ENCODE measurements around the gene SLC10A7.
A peak's percentile ranks its signal among the peaks of the same experiment; 100 is the strongest.

SLC10A7 gene

DNA sequence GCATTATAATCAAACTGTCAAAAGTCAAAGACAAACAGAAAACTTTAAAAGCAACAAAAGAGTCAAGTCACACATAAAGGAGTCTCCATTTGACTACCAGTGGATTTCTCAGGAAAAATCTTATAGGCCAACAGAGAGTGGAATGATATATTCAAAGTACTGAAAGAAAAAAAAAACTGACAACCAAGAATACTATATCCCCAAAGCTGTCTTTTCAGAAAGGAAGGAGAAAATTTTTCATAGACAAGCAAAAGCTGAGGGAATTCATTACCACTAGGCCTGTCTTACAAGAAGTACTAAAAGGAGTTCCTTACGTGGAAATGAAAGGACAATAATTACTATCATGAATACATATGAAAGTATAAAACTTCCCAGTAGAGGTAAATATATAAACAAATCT lies 39.0 kb downstream of the SLC10A7 start:
- Histone ChIP-seq H3K9me3 (no peaks in the 10 kb centered on the region), H3K36me3 (replicated peaks) (no peaks in the 10 kb centered on the region), H3K4me1 (peaks cover 2% of the 10 kb centered on the region; the same call in 1 of the 2 replicates), H3K27me3 (ENCODE audit: low read depth) (no peaks in the 10 kb centered on the region), H3K4me3 (no peak overlapping the region)
- in situ Hi-C loops (cut with MboI; ENCODE audit: low sequenced_read_pairs): no loop called here
- no peak for DNase-seq (ENCODE audit: low spot score in 2 of 2)

DNA sequence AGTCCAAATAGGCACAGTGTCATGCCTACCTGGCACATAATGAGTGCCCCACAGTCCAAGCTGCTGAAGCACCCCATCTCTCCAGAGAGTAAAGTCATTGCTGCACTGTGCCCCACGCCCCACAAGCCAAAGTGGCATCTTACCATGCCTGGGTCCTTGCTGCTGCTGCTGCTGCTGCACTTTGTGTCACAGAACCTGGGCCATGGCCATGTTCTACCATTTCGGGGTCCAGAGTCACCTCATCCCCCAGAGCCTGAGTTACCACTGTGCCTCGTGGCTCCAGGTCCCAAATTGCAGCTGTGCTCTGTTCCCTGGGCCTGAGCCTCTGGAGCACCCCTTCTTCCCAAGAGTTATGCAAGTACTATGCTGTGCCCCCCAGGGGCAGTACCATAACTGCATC lies 40.5 kb downstream of the SLC10A7 start:
- Histone ChIP-seq H3K9me3 (no peaks in the 10 kb centered on the region), H3K27me3 (ENCODE audit: low read depth) (no peaks in the 10 kb centered on the region), H3K4me1 (peaks cover 14% of the 10 kb centered on the region), H3K4me3 (no peak overlapping the region), H3K36me3 (replicated peaks) (no peaks in the 10 kb centered on the region)
- in situ Hi-C loops (cut with MboI; ENCODE audit: low sequenced_read_pairs): no loop called here
- DNase-seq (ENCODE audit: low spot score in 2 of 2): no peak

DNA sequence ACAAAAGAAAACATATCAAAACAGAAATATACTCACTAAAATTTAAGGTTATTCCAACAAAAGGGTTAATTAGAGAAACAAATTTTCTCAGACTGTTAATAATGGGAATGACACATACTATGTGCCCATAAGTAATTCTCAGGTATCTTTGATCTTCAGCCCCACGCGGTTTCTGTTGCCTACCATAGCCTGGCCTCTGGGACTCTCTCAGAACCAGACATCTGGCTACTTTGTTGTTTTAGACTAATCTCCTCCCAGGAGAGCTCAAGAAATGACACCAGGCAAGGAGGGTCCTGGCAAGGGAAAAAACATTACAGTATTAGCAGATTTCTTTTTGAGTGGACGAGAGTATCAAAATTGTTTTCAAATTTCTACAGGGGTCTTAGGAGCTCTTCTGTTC lies 43.7 kb downstream of the SLC10A7 start:
- in situ Hi-C loops (cut with MboI; ENCODE audit: low sequenced_read_pairs): no loop called here
- no peak for DNase-seq (ENCODE audit: low spot score in 2 of 2)
- H3K27me3 ChIP-seq (ENCODE audit: low read depth): no peaks in the 10 kb centered on the region
- H3K4me3 ChIP-seq: no peak overlapping the region
- H3K9me3 ChIP-seq: no peaks in the 10 kb centered on the region
- no peaks in the 10 kb centered on the region for H3K36me3 ChIP-seq (replicated peaks)
- peaks cover 14% of the 10 kb centered on the region for H3K4me1 ChIP-seq

DNA sequence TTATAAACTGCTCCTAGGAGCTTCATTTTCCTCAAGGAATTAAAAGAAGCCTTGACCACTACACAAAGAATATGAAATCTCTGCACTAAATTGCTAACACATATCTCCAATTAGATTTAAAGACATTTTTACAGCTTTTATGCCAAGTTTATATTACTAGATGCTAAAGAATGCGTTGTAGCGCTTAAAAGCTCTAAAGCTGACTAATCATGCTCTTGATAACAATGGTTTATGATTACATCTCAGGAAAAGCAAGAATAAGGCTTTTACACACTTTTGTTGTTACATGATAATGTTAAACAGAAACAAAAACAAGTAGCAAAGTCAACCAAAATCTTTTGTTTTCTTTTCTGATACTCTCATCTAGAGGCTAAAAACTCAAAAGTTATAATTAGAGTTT lies 44.7 kb downstream of the SLC10A7 start:
- no peak overlapping the region for H3K4me3 ChIP-seq
- peak in 1 of 2 experiments; percentile 5 for DNase-seq (ENCODE audit: low spot score in 2 of 2)
- H3K9me3 ChIP-seq: no peaks in the 10 kb centered on the region
- in situ Hi-C loops (cut with MboI; ENCODE audit: low sequenced_read_pairs): no loop called here
- H3K27me3 ChIP-seq (ENCODE audit: low read depth): no peaks in the 10 kb centered on the region
- H3K36me3 ChIP-seq (replicated peaks): no peaks in the 10 kb centered on the region
- peaks cover 19% of the 10 kb centered on the region for H3K4me1 ChIP-seq

DNA sequence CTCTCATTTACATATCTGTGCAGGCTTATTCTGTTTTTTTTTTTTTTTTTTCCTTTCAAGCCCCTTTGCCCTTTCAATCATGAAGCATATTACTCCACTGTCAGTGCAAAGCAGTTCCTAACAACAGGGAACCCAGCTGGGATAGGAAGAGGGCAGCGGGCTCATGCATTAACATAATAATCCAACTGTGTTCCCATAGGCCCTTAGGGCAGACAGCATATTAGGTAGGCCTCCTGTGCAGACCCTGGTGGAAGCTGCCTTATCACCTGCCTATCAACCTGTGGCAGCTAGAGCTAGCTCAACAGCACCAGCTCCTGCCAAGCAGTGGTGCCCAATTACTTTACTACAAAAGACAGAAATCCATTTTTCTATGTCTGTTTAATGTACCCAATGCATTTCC lies 49.3 kb downstream of the SLC10A7 start:
- in situ Hi-C loops (cut with MboI; ENCODE audit: low sequenced_read_pairs): no loop called here
- H3K4me1 ChIP-seq: peaks cover 17% of the 10 kb centered on the region
- DNase-seq (ENCODE audit: low spot score in 2 of 2): peak; percentile 74 to 78
- H3K4me3 ChIP-seq: no peak overlapping the region
- H3K36me3 ChIP-seq (replicated peaks): no peaks in the 10 kb centered on the region
- no peaks in the 10 kb centered on the region for H3K9me3 ChIP-seq
- no peaks in the 10 kb centered on the region for H3K27me3 ChIP-seq (ENCODE audit: low read depth)

DNA sequence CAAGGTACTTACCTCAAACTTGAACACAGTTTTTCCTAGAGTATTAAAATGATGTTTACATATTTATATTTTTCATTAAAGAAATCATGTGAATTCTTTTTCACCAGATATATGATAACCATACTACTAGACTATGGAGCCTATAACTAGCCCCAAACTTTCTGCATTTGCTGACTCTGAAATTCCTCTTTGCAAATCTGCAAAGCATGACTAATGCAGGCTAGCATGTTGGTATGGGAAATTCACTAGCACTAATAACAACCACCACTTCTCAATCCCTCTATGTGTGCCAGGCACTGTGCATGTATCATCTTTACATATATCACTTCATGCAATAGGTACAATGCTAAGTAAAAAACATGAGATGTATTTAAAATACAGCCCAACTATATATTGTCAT lies 51.1 kb downstream of the SLC10A7 start:
- H3K4me3 ChIP-seq: no peak overlapping the region
- in situ Hi-C loops (cut with MboI; ENCODE audit: low sequenced_read_pairs): no loop called here
- peaks cover 9% of the 10 kb centered on the region for H3K4me1 ChIP-seq
- DNase-seq (ENCODE audit: low spot score in 2 of 2): no peak
- no peaks in the 10 kb centered on the region for H3K36me3 ChIP-seq (replicated peaks)
- H3K27me3 ChIP-seq (ENCODE audit: low read depth): no peaks in the 10 kb centered on the region
- no peaks in the 10 kb centered on the region for H3K9me3 ChIP-seq

DNA sequence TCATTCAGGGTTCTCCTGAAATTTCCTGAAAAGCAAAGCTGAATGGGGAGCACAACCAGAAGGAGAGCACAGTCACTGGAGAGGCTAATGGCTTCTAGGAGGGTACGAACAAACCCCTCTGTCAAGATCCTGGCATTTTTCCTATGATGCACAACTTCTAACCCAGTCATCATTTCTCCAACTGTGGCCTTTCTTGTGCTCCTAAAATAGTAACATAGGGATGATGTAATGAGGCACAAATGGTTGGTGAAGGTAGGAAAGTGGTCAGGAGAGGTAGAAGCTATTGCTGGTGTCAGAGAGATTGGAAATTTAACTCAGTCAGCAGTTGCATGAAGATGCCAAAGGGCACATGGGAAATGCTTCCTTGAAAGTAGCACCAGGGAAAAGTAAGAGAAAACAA lies 52.7 kb downstream of the SLC10A7 start:
- Histone ChIP-seq H3K27me3 (ENCODE audit: low read depth) (no peaks in the 10 kb centered on the region), H3K36me3 (replicated peaks) (no peaks in the 10 kb centered on the region), H3K4me1 (peaks cover 9% of the 10 kb centered on the region), H3K9me3 (no peaks in the 10 kb centered on the region), H3K4me3 (no peak overlapping the region)
- in situ Hi-C loops (cut with MboI; ENCODE audit: low sequenced_read_pairs): no loop called here
- DNase-seq (ENCODE audit: low spot score in 2 of 2): no peak

DNA sequence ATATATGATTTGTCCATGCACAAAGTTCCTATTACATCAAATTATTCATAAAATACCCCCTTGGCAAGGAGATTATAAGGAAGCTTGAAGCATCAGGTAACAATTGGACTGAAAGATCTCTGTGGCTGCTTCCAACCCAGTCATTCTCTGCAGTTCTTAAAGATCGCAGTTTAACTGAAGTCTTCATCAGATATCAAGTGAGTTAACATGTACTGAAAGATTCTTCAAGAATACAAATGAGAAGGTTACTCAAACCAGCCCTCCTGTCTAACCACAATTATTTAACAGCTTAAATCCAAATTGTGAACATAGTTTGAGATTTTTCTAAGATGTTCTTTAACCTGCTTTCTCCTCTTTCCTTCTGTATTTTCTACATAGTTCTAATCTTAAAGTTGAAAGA lies 56.1 kb downstream of the SLC10A7 start:
- Histone ChIP-seq H3K4me1 (no peaks in the 10 kb centered on the region), H3K27me3 (ENCODE audit: low read depth) (no peaks in the 10 kb centered on the region), H3K4me3 (no peak overlapping the region), H3K9me3 (no peaks in the 10 kb centered on the region), H3K36me3 (replicated peaks) (no peaks in the 10 kb centered on the region)
- in situ Hi-C loops (cut with MboI; ENCODE audit: low sequenced_read_pairs): no loop called here
- no peak for DNase-seq (ENCODE audit: low spot score in 2 of 2)

DNA sequence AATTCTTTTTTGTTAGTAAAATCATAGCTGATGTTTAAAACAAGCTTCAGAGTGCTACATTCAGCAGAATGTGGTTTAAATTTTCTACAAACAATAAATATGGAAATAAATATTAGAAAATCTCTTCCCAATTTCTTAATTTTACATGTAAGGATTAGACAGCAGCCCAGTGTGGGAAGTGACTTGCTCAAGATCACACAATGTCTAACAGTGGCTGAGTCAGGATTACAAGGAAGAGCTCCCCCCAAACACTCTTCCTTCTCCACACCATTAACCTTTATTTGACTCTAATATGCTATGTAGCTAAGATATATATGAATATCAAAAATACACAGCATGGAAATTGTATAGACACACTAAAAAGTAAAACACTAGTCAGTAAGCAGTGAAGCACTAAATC lies 59.5 kb downstream of the SLC10A7 start:
- DNase-seq (ENCODE audit: low spot score in 2 of 2): no peak
- H3K4me3 ChIP-seq: no peak overlapping the region
- no peaks in the 10 kb centered on the region for H3K9me3 ChIP-seq
- H3K4me1 ChIP-seq: no peaks in the 10 kb centered on the region
- in situ Hi-C loops (cut with MboI; ENCODE audit: low sequenced_read_pairs): no loop called here
- H3K36me3 ChIP-seq (replicated peaks): no peaks in the 10 kb centered on the region
- H3K27me3 ChIP-seq (ENCODE audit: low read depth): no peaks in the 10 kb centered on the region

DNA sequence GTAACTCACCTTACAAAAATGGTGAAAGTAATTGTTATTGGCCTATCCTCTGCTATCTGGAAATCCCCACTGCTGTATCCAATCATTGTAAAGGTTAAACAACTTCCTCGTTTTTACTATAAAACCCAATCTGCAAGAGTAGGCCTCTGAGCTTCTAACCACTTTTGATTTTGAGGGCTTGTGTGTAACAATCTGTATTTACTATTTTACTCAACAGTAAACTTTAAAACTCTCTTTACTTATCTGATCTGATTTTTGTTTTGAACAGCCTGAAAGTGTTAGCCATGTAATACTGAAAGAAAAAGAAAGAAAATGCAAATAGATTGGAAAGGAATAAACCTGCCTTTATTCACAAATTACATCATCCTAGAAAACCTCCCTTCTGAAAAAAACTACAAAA lies 63.1 kb downstream of the SLC10A7 start:
- Histone ChIP-seq H3K4me1 (no peaks in the 10 kb centered on the region), H3K4me3 (no peak overlapping the region), H3K27me3 (ENCODE audit: low read depth) (no peaks in the 10 kb centered on the region), H3K9me3 (no peaks in the 10 kb centered on the region), H3K36me3 (replicated peaks) (no peaks in the 10 kb centered on the region)
- in situ Hi-C loops (cut with MboI; ENCODE audit: low sequenced_read_pairs): no loop called here
- no peak for DNase-seq (ENCODE audit: low spot score in 2 of 2)

DNA sequence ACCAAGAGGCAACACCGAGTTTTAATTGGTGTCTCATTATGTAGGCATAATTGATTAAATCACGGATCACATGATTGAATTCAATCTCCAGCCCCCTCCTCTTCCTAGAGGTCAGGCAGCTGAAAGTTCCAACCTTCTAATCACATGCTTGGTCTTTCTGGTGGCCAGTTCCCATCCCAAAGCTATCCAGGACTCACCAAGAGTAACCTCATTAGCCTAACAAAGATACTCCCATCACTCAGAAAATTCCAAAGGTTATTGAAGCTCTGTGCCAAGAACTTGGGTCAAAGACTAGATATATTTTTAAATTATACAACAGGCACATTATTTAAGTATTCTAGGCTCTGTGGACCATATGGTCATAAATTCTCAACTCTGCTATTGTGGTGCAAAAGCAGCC lies 65.1 kb downstream of the SLC10A7 start:
- no peaks in the 10 kb centered on the region for H3K27me3 ChIP-seq (ENCODE audit: low read depth)
- no peak for DNase-seq (ENCODE audit: low spot score in 2 of 2)
- no peaks in the 10 kb centered on the region for H3K4me1 ChIP-seq
- H3K9me3 ChIP-seq: no peaks in the 10 kb centered on the region
- no peak overlapping the region for H3K4me3 ChIP-seq
- no peaks in the 10 kb centered on the region for H3K36me3 ChIP-seq (replicated peaks)
- in situ Hi-C loops (cut with MboI; ENCODE audit: low sequenced_read_pairs): no loop called here

DNA sequence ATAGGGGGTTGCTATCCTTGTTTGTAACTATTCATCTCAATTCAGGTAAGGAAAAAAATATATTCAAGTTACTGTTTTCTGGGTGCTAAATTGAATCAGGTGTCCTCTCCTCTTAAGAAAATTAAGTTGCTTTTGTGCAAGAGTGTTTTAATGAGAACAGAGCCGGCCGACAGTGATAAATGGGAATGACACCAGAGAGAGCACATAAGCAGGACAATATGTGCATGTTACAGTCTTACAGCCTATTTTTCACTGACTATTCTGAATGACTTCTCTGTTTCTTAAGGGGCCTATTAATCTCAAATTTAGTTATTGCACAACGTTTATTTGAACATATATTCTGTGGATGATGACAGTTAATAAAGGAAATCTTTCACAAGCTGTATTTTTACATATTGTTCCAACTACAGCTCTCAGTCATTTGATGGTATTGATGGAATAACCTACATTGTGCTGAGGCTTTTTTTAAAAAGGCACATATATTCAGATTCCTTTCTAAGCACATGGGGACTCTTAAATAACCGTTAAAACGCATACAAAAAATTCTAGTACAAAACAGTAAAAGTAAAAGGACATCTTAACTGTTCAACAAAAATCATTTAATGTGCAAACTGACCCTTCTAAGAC lies 68.4 kb downstream of the SLC10A7 start:
- DNase-seq (ENCODE audit: low spot score in 2 of 2): no peak
- Histone ChIP-seq H3K36me3 (replicated peaks) (no peaks in the 10 kb centered on the region), H3K9me3 (no peaks in the 10 kb centered on the region), H3K4me1 (no peaks in the 10 kb centered on the region), H3K27me3 (ENCODE audit: low read depth) (no peaks in the 10 kb centered on the region), H3K4me3 (no peak overlapping the region)
- in situ Hi-C loops (cut with MboI; ENCODE audit: low sequenced_read_pairs): no loop called here

DNA sequence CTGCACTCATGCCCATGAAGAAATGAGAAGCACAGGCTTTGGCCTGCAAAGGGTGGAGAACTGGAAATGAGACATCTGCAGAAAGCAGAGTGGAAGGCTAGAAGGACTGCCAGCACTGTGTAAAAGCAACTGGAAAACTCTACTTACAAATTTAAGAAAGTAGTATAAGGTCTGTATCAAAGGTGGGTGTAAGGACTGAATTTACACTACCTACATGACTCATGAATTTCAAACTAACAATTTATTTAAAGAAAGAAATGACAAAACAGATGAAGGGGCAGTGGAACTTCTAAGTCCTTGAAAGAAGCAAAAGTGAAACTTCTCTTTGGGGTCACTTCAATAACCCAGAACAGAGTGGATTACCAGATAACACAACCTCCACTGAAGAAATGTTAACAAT lies 71.2 kb downstream of the SLC10A7 start:
- H3K27me3 ChIP-seq (ENCODE audit: low read depth): no peaks in the 10 kb centered on the region
- no peaks in the 10 kb centered on the region for H3K9me3 ChIP-seq
- H3K4me1 ChIP-seq: no peaks in the 10 kb centered on the region
- no peak overlapping the region for H3K4me3 ChIP-seq
- no peaks in the 10 kb centered on the region for H3K36me3 ChIP-seq (replicated peaks)
- no peak for DNase-seq (ENCODE audit: low spot score in 2 of 2)
- in situ Hi-C loops (cut with MboI; ENCODE audit: low sequenced_read_pairs): no loop called here

DNA sequence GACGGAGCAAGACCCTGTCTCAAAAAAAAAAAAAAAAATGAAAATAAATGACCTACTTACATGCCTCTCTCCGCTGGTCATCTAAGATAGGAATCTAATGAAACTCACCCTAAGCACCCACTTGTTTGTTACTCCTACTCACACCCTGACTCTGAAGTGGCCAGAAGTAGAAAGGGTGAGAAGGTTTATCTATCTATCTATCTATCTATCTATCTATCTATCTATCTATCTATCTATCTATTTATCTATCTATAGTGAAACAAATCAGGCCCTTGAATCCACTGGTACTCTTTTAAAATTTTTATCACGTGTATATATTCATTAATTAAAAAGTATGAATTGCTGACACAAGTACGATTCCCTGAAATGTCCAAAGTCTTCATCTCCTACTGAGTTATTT lies 75.2 kb downstream of the SLC10A7 start:
- H3K36me3 ChIP-seq (replicated peaks): no peaks in the 10 kb centered on the region
- in situ Hi-C loops (cut with MboI; ENCODE audit: low sequenced_read_pairs): no loop called here

More for the DNA sequence above, 75.2 kb downstream of the SLC10A7 start:
- no peaks in the 10 kb centered on the region for H3K9me3 ChIP-seq
- H3K27me3 ChIP-seq (ENCODE audit: low read depth): no peaks in the 10 kb centered on the region; the same call in 1 of the 2 replicates
- H3K4me3 ChIP-seq: no peak overlapping the region
- no peak for DNase-seq (ENCODE audit: low spot score in 2 of 2)
- H3K4me1 ChIP-seq: no peaks in the 10 kb centered on the region; the same call in 1 of the 2 replicates

Data from HAP-1 (cell line).